OCI-LY3 (cell line): ENCODE measurements around the gene SH3RF3.
"Not testable (repeated sequence)": the region's sequence is repeated elsewhere in the genome, so short reads cannot be mapped to it uniquely, and the experiment has no call there.

Source experiments
- H2AFZ ChIP-seq: fragments of 200-600, 300-600 bp; shearing (Covaris generic); 2 replicates; pipeline ENCODE4 v1.6.0; 2014; ENCODE audit warnings: antibody characterized with exemption, low read depth, low read length
- H3K27ac ChIP-seq: fragments of 200-600, 300-600 bp; sonication (generic); 2 replicates; pipeline ENCODE4 v1.5.1; 2014; ENCODE audit warnings: mild to moderate bottlenecking, low read length, moderate library complexity, mixed read lengths
- H3K27me3 ChIP-seq: fragments of 200-600, 300-600 bp; sonication (generic); 2 replicates; pipeline ENCODE4 v1.6.1; 2014; ENCODE audit warnings: low read depth, low read length, mixed read lengths
- H3K36me3 ChIP-seq: fragments of 200-600, 300-600 bp; sonication (generic); replicated peaks from 2 replicates; pipeline ENCODE3; 2014; ENCODE audit warnings: low read depth, low read length, mixed read lengths
- H3K4me1 ChIP-seq: fragments of 300-600, 200-600 bp; sonication (generic); 2 replicates; pipeline ENCODE4 v1.6.1; 2014; ENCODE audit warnings: low read length, mixed read lengths
- H3K4me2 ChIP-seq: fragments of 200-600, 300-600 bp; sonication (generic); 2 replicates; pipeline ENCODE4 v1.6.1; 2014; ENCODE audit warnings: low read length, mixed read lengths
- H3K4me3 ChIP-seq: fragments of 300-600, 200-600 bp; sonication (generic); 2 replicates; pipeline ENCODE4 v1.5.1; 2014; ENCODE audit warnings: antibody characterized with exemption, mild to moderate bottlenecking, low read length, moderate library complexity
- H3K79me2 ChIP-seq: fragments of 300-600, 200-600 bp; shearing (Covaris generic); 2 replicates; pipeline ENCODE4 v1.6.1; 2014; ENCODE audit warnings: mild to moderate bottlenecking, low read length, mixed read lengths
- H3K9ac ChIP-seq: fragments of 300-600, 200-600 bp; shearing (Covaris generic); 2 replicates; pipeline ENCODE4 v1.6.0; 2014; ENCODE audit warnings: mild to moderate bottlenecking, low read length, moderate library complexity
- H3K9me3 ChIP-seq: fragments of 200-600, 300-600 bp; shearing (Covaris generic); 2 replicates; pipeline ENCODE4 v1.6.1; 2014; ENCODE audit warnings: low read length, mixed read lengths; ENCODE audit not compliant: insufficient read depth
- H4K20me1 ChIP-seq: fragments of 200-600, 300-600 bp; sonication (generic); 2 replicates; pipeline ENCODE4 v1.6.1; 2016; ENCODE audit warnings: low read length, mixed read lengths; ENCODE audit not compliant: insufficient read depth
- CTCF ChIP-seq: fragments of 200-600, 300-600 bp; sonication (generic); IDR thresholded peaks from 2 replicates; pipeline ENCODE4 v1.5.1; 2014; ENCODE audit warnings: antibody characterized with exemption, low read length, low read depth
- EZH2phosphoT487 ChIP-seq: fragments of 200-600 bp; shearing (Covaris generic); IDR thresholded peaks from 2 replicates; pipeline ENCODE4 v1.6.1; 2018; ENCODE audit warnings: antibody characterized with exemption, mixed run types, low read depth

The SH3RF3 gene

GRCh38 chr2:109532728-109533076 lies 403.7 kb downstream of the SH3RF3 start:
- peaks cover 21% of the 10 kb centered on the region for H3K27me3 ChIP-seq
- TF ChIP-seq EZH2phosphoT487 (no peak), CTCF (no peak)
- no peaks in the 10 kb centered on the region for H4K20me1 ChIP-seq
- no peak overlapping the region for H3K4me2 ChIP-seq
- H3K9me3 ChIP-seq = no peaks in the 10 kb centered on the region
- no peak overlapping the region for H3K4me3 ChIP-seq
- no peak overlapping the region for H3K27ac ChIP-seq
- H2AFZ ChIP-seq = no peak overlapping the region
- H3K9ac ChIP-seq = no peak overlapping the region
- no peaks in the 10 kb centered on the region for H3K79me2 ChIP-seq
- H3K36me3 ChIP-seq = no peaks in the 10 kb centered on the region
- H3K4me1 ChIP-seq = no peaks in the 10 kb centered on the region

DNA sequence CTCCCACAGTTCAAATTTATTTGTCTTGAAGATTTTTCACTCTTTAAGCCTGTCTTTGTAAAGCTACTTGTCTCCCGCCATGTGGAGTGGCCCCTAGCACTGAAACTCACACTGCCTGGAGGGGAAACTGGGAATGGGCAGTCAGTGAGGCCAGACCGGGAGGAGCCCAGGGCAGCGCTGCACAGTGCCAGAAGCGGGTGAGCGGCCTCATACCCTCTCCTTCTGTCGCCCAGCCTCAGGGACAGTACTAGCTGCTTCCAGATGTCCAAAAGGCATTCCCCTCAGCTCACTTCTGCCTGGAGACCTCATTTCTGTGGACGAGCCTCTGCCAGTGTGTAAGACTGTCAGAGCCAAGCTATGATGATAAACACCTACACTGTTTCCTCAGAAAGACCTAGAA lies 404.8 kb downstream of the SH3RF3 start:
- TF ChIP-seq EZH2phosphoT487 (no peak), CTCF (no peak)
- peaks cover 21% of the 10 kb centered on the region for H3K27me3 ChIP-seq
- no peaks in the 10 kb centered on the region for H3K9me3 ChIP-seq
- H3K79me2 ChIP-seq = no peaks in the 10 kb centered on the region
- no peaks in the 10 kb centered on the region for H4K20me1 ChIP-seq
- no peak overlapping the region for H3K9ac ChIP-seq
- no peaks in the 10 kb centered on the region for H3K4me1 ChIP-seq
- H2AFZ ChIP-seq = no peak overlapping the region
- H3K4me3 ChIP-seq = no peak overlapping the region
- H3K27ac ChIP-seq = no peak overlapping the region
- H3K36me3 ChIP-seq = no peaks in the 10 kb centered on the region
- H3K4me2 ChIP-seq = no peak overlapping the region

- Histone ChIP-seq H3K9ac (no peak overlapping the region), H4K20me1 (no peaks in the 10 kb centered on the region), H3K27ac (no peak overlapping the region), H3K4me2 (no peak overlapping the region), H3K27me3 (peaks cover 16% of the 10 kb centered on the region), H3K4me1 (no peaks in the 10 kb centered on the region), H3K4me3 (no peak overlapping the region), H3K79me2 (no peaks in the 10 kb centered on the region), H2AFZ (no peak overlapping the region), H3K9me3 (no peaks in the 10 kb centered on the region), H3K36me3 (no peaks in the 10 kb centered on the region)
- TF ChIP-seq EZH2phosphoT487 = no peak
- no peak for TF ChIP-seq CTCF
Measured at GRCh38 chr2:109535217-109535946, 406.4 kb downstream of the SH3RF3 start.

DNA sequence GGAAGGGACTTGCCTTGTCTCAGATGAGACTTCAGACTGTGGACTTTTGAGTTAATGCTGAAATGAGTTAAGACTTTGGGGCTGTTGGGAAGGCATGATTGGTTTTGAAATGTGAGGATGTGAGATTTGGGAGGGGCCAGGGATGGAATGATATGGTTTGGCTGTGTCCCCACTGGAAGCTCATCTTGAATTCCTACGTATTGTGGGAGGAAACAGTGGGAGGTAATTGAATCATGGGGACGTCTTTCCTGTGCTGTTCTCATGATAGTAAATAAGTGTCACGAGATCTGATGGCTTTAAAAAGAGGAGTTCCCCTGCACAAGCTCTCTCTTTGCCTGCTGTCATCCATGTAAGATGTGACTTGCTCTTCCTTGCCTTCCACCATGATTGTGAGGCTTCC lies 407.6 kb downstream of the SH3RF3 start:
- H3K27me3 ChIP-seq = peaks cover 13% of the 10 kb centered on the region
- not testable (repeated sequence) for H2AFZ ChIP-seq, H3K36me3 ChIP-seq, H3K9me3 ChIP-seq, H4K20me1 ChIP-seq, H3K4me3 ChIP-seq, H3K9ac ChIP-seq, H3K79me2 ChIP-seq, H3K27ac ChIP-seq, H3K4me2 ChIP-seq, H3K4me1 ChIP-seq
